HG02678 (cell line): ENCODE data around the gene CD177.
"Not testable (repeated sequence)": the region's sequence is repeated elsewhere in the genome, so short reads cannot be mapped to it uniquely, and the experiment has no call there.

Experiments
- ATAC-seq: cut with Tn5 transposase; IDR thresholded peaks from one replicate; pipeline ENCODE4 v1.9.1; 2021; ENCODE audit warnings: mild to moderate bottlenecking, moderate library complexity; ENCODE audit not compliant: unreplicated experiment

CD177 gene

DNA sequence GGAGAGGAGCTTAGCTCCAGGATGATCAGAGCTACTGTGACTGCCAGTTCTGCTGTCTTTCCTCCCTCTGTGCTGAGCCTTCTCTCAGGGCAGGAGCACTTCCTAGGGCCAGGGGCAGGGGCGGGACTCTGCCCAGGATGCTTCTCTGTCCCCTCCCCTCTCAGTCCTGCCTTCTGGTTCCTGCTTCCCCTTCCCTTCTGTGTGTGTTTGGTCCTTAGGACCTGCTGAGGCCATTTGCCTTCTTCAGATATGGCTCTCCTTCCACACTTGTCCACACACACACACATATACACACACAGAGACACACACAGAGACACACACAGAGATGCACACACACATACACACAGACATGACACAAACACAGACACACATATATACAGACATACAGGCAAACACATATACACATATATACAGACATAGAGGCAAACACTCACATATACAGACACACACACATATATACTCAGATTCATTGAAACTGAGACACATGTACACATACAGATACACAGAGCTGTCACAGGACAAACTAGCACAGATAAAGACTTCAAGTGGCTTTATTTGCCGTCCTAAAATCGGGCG, 22.0 kb upstream of the CD177 start:
- no peak for ATAC-seq

DNA sequence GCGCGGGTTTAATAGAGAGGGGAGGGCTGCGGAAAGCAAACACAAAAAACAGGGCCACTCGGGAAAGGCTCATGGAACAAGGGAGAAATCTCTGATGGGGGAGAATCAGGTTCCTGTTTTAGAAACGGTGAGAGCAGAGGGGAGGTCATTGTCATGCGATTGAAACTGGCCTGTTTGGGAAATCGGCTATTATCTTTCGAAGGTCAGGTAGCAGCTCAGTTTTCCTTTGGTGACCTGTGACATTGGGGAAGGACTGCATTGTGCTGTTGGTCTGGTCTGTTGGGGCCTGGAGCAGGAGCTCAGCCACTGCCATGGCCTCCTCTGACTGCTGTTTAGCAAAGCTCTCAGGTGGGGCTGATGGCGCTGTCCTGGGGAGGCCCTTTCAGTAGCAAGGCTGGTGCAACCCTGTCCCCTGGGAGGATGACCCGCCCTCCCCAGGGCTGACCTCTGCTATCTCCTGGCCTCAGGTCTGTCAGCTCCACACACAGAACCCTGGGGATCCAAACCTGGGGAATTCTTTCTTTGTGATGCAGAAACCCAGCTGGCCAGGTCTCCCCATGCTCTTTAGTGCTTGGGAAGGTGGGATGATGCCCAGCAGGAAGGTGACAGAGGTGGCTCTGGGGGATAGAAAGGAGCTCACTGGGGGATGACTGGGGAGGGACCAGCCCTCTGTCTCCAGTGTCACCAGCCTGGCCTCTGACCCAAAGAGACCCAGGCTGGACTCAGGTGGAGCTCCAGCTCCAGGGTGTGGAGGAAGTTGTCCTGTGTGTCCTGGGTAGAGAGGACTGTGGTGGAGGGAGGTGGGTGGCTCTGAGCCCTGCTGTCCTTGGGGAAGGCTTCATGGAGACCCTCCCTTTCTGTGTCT, 21.2 kb upstream of the CD177 start:
- ATAC-seq = no peak

DNA sequence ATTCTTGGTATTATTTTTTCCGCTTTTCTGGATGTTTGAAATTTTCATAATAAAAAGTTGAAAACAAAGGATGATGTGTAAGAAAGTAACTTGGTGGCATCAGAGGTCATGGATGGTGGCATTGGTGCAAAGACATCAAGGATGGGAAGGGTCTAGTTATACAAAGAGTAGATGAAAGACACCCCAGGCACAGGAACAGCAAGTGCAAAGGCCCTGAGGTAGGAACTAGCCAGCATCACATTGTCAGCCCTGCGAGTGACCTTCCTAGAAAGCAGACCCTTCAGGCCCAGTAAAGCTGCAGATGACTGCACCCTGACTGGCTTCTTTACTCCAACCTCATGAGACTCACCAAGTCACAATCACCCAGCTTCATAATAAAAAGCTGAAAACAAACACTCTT, 17.0 kb upstream of the CD177 start:
- not testable (repeated sequence) for ATAC-seq

DNA sequence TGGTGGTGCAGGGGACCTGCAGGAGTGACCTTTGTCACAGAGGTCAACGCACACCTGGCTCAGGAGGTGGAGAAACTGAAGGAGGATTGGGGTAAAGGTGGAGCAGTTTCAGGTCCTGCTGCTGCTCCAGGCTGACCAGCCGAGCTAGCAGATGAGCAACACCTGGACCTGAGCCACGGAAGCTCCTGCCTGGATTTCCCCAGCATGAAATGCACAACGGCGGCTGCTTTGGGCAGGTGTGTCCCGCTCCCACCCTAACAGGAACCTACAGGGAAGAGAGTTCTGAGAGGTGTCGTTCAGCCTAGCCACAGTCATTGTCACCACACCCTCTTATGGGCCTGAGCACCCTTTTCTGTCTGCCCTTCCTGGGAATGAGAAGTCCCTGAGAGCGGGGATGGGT, 15.7 kb upstream of the CD177 start:
- no peak for ATAC-seq

DNA sequence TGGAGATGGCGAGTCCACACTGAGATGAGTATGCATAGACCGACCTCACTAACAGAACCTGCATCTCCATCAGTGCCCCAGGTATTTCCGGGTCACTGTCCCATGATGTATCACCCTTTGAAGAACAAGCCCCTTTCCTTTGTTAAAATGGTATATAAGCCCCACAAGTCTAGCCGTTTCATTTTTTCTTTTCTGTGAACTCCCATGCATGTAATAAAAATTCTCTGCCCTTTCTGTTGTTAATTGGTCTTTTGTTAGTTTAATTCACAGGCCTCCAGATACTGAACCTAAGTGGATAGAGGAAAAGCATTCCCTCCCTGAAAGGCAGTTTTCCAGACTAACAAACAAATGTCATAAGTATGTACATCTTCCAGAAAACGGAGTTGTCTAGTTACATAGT, 15.0 kb upstream of the CD177 start:
- no peak for ATAC-seq

DNA sequence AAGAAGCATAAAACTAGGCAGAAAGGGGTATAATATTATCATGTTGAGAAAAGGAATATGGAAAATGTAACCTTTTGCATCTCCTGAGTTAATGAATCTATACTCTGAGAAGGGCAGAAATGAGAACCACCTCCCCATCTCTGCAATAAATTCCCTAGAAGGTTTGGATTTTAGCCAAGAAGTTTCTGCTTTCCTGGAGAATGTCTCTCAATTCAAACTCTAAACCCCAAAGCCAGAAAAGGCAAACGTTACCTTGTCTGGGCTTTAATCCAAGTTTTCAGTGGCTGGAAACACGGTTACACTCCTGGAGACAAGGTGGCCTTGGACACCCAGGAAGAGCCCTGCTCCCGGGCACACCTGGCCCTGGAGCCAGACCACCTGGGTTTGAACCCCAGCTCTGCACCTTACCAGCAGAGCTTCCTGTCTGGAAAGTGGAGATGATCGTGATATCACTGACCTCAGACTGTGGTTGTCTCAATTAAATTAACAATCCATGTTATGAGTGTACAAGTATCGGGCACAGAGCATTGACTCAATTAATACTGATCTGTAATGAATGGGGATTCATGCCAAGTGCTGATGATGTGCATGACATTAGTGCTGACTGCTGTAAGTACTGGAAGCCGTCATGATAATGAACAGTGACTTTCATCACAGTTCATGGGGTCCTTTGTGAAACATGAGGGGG, 14.1 kb upstream of the CD177 start:
- ATAC-seq = not testable (repeated sequence)

DNA sequence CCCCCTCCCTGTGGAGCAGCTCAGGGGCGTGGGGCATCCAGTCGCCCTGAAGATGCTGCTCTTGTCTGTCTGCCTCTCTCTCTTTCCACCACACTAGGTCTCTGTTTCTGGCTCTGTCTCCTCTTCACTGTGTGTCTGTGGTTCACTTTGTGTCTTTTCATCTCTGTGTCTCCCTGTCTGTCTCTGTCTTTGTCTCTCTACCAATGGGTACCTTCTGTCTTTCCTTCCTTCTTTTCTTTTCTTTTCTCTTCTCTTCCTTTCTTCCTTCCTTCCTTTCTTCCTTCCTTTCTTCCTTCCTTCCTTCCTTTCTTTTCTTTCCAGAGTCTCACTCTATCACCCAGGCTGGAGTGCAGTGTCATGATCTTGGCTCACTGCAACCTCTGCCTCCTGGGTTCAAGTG, 13.4 kb upstream of the CD177 start:
- ATAC-seq = not testable (repeated sequence)

DNA sequence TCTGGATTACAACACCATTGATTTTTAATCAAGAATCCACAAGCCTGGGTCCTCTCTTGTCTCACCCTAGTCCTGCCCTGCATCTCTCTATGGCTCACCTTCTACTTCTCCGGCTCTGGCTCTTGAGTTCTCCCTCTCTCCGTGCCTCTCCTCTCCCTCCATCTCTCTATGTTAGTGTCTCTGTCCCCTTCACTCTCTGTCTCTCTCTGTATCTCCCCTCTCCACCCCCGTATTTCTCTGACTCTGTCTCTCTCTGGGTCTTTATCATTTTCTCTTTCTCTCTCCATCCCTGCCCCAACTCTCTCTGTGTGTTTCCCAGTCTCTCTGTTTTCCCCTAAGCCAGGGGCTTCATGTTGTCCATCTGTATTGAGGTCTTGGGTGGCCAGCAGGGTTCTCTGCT, 12.4 kb upstream of the CD177 start:
- ATAC-seq = not testable (repeated sequence)

DNA sequence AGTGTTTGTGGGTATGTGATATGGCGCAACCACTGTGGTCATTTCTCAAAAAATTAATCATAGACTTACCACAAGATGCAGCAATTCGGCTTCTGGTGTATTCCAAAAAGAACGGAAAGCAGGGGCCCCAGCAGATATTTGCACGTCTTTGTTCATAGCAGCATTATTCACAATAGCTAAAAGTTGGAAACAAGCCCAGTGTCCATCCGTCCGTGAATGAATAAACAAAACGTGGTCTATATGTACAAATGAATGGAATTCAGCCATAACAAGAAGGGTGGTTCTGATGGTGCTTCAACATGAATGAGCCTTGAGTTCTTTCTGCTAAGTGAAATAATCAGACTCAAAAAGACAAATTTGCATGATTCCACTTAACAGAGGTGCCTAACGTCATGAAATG, 11.4 kb upstream of the CD177 start:
- not testable (repeated sequence) for ATAC-seq

DNA sequence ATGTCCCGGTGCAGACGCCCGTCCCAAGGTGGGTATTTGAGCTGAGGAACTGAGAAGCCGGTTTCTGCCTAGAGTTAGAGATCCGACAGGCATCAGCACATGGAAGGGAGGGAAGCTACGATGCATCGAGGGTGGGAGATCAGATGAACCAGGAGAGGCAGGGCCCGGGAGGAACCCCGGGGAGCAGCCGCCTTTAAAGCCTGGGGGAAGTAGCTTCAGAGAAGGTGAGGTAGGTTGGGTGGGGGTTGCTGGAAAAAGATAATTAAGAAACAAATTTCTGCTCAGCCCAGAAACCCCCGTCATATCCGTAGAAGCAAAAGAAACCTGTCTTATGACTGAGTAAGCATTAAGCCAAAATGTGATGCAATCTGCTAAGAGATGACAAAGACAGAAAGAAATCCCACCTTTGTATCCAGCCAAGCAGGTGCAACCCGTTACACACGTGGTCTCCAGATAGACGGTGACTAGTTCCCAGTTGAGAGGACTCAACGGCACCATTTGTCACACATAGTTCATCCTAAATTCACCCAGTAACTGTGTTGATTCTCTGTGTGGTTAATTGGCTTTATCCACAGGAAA, 9.1 kb upstream of the CD177 start:
- ATAC-seq = not testable (repeated sequence)

DNA sequence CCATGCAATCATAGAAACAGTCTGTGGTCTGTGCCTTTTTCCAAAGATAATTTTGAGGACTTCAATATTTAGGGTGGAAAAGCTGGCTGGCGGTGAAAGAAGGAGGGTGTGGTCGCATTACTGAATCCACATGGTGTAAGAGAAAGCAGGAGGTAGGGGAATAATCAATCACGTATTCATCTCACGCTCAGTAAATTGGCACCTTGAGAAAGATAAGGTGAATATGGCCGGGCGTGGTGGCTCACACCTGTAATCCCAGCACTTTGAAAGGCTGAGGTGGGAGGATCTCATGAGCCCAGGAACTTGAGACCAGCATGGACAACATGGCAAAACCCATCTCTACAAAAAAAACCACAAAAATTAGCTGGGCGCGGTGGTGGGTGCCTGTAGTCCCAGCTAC, 3.7 kb upstream of the CD177 start:
- not testable (repeated sequence) for ATAC-seq

DNA sequence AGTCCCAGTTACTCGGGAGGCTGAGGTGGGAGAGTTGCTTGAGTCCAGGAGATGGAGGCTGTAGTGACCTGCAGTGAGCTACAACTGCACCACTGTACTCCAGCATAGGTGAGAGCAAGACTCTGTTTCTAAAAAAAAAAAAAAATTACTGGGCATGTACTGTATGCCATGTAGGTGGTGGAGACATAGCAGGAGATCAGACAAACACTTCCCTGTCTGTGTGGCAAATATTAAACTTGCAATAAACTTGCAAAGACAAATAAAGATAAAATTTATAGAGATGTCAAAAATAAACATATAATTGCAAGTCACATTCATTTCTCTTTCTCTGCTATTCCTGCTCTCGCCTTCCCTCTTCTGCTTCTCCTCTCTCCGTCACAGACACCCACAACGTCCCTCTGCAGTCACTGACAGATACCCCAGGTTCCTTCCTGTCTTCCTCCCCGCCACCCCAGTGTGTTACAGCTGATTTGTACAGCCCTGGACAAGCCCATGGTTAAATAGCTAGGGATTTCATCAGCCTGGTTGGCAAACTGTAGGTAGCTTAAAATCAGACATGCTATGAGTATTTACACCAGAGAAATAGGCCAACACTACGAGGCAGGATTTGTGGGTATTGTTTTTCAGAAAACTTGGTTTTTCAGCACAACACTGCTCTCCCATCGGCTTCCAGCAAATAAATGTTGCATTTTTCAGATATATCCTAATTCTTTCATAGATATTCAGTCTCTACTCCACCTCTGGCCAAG, 1.3 kb upstream of the CD177 start:
- no peak for ATAC-seq

DNA sequence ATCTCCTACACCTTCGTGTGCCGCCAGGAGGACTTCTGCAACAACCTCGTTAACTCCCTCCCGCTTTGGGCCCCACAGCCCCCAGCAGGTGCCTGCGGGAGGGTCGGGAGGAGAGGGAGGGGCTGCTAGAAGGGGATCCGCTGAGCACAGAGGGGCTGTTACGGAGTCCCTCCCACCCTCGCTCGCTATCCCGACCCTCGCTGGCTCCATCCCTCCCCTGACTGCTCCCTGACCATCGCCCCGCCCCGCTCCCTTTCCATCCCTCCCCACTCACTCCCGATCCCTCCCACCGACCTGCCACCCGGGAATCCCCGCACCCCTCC, 780 bp downstream of the CD177 start:
- no peak for ATAC-seq

DNA sequence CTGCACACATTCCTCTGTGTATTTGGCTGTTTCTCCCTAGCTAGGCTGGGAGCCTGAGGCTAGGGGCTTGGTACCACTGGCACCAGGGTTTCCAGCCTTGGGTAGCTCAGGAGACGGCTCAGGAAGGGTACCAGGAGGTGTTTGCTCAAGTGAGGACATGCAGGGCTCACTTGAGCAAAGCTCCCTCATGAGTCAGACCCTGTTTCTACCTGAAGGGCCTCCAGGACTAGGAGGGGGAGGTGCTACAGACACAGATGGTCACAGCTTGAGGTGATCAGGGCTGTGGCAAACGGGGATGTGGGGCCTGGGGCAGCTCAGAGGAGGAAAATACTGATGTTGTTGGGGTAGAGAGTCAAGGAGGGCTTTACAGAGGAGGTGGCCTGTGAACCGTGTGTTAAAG, 3.3 kb downstream of the CD177 start:
- ATAC-seq = not testable (repeated sequence)

DNA sequence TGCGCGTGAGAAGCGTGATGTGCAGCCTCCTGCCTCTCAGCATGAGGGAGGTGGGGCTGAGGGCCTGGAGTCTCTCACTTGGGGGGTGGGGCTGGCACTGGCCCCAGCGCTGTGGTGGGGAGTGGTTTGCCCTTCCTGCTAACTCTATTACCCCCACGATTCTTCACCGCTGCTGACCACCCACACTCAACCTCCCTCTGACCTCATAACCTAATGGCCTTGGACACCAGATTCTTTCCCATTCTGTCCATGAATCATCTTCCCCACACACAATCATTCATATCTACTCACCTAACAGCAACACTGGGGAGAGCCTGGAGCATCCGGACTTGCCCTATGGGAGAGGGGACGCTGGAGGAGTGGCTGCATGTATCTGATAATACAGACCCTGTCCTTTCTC, 8.7 kb downstream of the CD177 start:
- ATAC-seq = no peak

DNA sequence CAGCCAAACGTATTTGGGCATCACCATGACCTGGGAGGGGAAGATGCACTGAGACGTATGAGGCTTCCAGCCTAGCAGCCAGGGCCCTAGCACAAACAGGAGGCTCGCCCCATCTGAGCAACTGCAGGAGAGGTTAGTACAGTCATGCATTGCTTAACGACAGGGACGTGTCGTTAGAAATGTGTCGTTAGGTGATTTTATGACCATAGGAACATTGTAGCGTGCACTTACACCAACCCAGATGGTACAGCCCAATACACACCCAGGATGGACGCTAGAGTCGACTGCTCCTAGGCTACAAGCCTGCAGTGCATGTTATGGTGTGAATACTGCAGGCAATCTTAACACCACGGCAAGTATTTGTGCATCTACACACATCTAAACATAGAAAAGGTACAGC, 9.3 kb downstream of the CD177 start:
- no peak for ATAC-seq

DNA sequence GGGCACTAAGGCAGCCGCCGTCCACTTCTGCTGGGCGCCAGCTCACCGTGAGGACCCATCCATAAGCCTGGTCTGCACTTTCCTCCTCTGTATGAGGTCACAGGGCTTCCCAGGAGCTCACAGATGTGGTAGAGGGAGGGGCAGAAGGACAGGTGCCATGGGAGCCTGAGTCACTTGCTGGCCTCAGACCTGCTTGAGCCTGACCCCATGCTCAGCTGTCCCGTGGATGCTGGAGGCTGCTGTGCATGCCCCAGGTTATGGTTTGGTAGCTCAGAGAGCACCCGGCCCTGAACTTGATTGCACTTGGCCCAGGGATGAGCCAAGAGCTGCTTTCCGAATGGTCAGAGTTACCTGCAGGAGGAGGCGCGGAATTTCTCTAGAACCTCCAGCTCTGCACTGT, 12.2 kb downstream of the CD177 start:
- ATAC-seq = not testable (repeated sequence)

DNA sequence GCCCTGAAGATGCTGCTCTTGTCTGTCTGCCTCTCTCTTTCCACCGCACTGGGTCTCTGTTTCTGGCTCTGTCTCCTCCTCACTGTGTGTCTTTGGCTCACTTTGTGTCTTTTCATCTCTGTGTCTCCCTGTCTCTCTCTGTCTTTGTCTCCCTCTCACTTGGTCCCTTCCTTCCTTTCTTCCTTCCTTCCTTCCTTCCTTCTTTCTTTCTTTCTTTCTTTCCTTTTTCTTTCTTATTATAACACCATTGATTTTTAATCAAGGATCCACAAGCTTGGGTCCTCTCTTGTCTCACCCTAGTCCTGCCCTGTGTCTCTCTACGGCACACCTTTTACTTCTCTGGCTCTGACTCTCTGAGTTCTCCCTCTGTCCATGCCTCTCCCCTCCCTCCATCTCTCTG, 14.3 kb downstream of the CD177 start:
- no peak for ATAC-seq

DNA sequence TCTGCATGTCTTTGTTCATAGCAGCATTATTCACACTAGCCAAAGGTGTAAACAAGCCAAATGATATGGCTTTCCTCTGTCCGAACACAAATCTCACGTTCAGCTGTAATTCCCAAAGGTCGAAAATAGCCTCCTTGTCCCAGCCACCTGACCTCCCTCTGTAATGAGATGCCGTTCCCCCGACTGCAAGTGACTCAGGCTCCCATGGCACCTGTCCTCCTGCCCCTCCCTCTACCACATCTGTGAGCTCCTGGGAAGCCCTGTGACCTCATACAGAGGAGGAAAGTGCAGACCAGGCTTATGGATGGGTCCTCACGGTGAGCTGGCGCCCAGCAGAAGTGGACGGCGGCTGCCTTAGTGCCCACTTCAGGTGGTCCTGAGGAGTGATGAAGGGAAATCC, 15.4 kb downstream of the CD177 start:
- ATAC-seq = not testable (repeated sequence)

DNA sequence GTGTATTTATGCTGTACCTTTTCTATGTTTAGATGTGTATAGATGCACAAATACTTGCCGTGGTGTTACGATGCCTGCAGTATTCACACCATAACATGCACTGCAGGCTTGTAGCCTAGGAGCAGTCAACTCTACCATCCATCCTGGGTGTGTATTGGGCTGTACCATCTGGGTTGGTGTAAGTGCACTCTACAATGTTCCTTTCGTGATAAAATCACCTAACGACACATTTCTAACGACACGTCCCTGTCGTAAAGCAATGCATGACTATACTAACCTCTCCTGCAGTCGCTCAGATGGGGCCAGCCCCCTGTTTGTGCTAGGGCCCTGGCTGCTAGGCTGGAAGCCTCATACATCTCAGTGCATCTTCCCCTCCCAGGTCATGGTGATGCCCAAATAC, 18.4 kb downstream of the CD177 start:
- no peak for ATAC-seq

DNA sequence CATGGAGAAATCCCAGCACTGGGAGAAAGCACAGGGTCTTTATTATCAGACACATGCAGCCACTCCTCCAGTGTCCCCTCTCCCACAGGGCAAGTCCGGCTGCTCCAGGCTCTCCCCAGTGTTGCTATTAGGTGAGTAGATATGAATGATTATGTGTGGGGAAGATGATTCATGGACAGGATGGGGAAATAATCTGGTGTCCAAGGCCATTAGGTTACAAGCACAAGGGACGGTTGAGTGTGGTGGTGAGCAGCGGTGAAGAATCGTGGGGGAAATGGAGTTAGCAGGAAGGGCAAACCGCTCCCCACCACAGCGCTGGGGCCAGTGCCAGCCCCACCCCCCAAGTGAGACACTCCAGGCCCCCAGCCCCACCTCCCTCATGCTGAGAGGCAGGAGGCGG, 19.0 kb downstream of the CD177 start:
- ATAC-seq = no peak
